Suprapubic skin (tissue), 4 donors: Measurements from ENCODE around the gene TYW1.
"Not testable (repeated sequence)": the region's sequence is repeated elsewhere in the genome, so short reads cannot be mapped to it uniquely, and the experiment has no call there.

Experiments used
- POLR2A ChIP-seq, 2 donors: fragments of 450-650 bp; IDR thresholded peaks; one replicate each; pipeline ENCODE4 v1.6.1; 2017; ENCODE audit warnings: antibody characterized with exemption in 2 of 2, mild to moderate bottlenecking in 2 of 2, moderate library complexity in 2 of 2
- POLR2AphosphoS5 ChIP-seq, 3 donors: sonication (generic); formaldehyde crosslinking; IDR thresholded peaks; one replicate each; pipeline ENCODE4 v1.6.1; 2017; ENCODE audit warnings: antibody characterized with exemption in 3 of 3
- TF ChIP-seq, protein P1 (sequence below), 2 donors: fragments of 200-600 bp in 1 of 2; fragments of 450-650 bp in 1 of 2; sonication (generic) in 1 of 2; IDR thresholded peaks; one replicate each; pipeline ENCODE4 v1.5.1; 2016 to 2019; ENCODE audit warnings: antibody characterized with exemption in 2 of 2, mild to moderate bottlenecking in 1 of 2, moderate library complexity in 1 of 2

GRCh38 chr7:67264000-67264399 lies 267.4 kb downstream of the TYW1 start:
- not testable (repeated sequence) for TF ChIP-seq POLR2A, POLR2AphosphoS5 (IDR thresholded peaks at IDR 0.05)
- TF ChIP-seq, protein P1, sequence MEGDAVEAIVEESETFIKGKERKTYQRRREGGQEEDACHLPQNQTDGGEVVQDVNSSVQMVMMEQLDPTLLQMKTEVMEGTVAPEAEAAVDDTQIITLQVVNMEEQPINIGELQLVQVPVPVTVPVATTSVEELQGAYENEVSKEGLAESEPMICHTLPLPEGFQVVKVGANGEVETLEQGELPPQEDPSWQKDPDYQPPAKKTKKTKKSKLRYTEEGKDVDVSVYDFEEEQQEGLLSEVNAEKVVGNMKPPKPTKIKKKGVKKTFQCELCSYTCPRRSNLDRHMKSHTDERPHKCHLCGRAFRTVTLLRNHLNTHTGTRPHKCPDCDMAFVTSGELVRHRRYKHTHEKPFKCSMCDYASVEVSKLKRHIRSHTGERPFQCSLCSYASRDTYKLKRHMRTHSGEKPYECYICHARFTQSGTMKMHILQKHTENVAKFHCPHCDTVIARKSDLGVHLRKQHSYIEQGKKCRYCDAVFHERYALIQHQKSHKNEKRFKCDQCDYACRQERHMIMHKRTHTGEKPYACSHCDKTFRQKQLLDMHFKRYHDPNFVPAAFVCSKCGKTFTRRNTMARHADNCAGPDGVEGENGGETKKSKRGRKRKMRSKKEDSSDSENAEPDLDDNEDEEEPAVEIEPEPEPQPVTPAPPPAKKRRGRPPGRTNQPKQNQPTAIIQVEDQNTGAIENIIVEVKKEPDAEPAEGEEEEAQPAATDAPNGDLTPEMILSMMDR (IDR thresholded peaks at IDR 0.05): not testable (repeated sequence)
